ENCODE data around the gene LKAAEAR1. TPM values are rescaled to one million over a fixed set of nuclear protein-coding genes. Genes with fewer than 3 reads are reported as not detected.

Gene LKAAEAR1
- total RNA-seq, 2 donors from 2014 or later = not detected

GRCh38 chr20:64062596-64063388 is 21.4 kb downstream of the LKAAEAR1 start, which contains the start of gene TCEA2:
TSS of gene TCEA2 (plus strand) at chr20:64063198. CDS start at chr20:64063313, 115 bp downstream.
- Histone ChIP-seq H3K27ac (peak within 1 kb of the TSS; percentile 71), H3K4me1 (peaks cover 5% of the 10 kb centered on the region), H3K9me3 (no peaks in the 10 kb centered on the region), H3K36me3 (no peaks in the 10 kb centered on the region), H3K9ac (ENCODE audit: low read depth in 2 of 2, low read length in 2 of 2) (peak within 1 kb of the TSS; percentile 40 to 72), H3K27me3 (no peaks in the 10 kb centered on the region), H3K4me3 (peak within 1 kb of the TSS; percentile 76)
- intact Hi-C loops (cut with DNase I) = loop anchor here (5.0 kb wide), 1 partner anchor 80 kb away; the partner anchor contains the start of gene PRPF6
- DNase-seq = peak; percentile 97
- no peak for TF ChIP-seq CTCF (IDR thresholded peaks at IDR 0.05)

GRCh38 chr20:64062276-64062595 is 22.0 kb downstream of the LKAAEAR1 start:
- no peak for TF ChIP-seq CTCF (IDR thresholded peaks at IDR 0.05)
- peak overlapping the region in 1 of 2 donors; percentile 4 for H3K9ac ChIP-seq (ENCODE audit: low read depth in 2 of 2, low read length in 2 of 2)
- H3K4me3 ChIP-seq = peak overlapping the region; percentile 76
- no peak for DNase-seq
- H3K4me1 ChIP-seq = peaks cover 5% of the 10 kb centered on the region
- intact Hi-C loops (cut with DNase I) = loop anchor here (5.0 kb wide), 1 partner anchor 80 kb away; the partner anchor contains the start of gene PRPF6
- peaks cover 3% of the 10 kb centered on the region for H3K27me3 ChIP-seq
- peak overlapping the region; percentile 71 for H3K27ac ChIP-seq
- no peaks in the 10 kb centered on the region for H3K36me3 ChIP-seq
- no peaks in the 10 kb centered on the region for H3K9me3 ChIP-seq

- no peak overlapping the region for H3K27ac ChIP-seq
- intact Hi-C loops (cut with DNase I) = no loop called here
- H3K4me3 ChIP-seq = no peak overlapping the region
These were observed 25.7 kb downstream of the LKAAEAR1 start for GRCh38 chr20:64058536-64058935.

GRCh38 chr20:64057628-64058498 is 26.3 kb downstream of the LKAAEAR1 start:
- peak; percentile 93 for TF ChIP-seq CTCF (IDR thresholded peaks at IDR 0.05)
- H3K9me3 ChIP-seq = no peaks in the 10 kb centered on the region
- H3K9ac ChIP-seq (ENCODE audit: low read depth in 2 of 2, low read length in 2 of 2) = no peak overlapping the region
- peak; percentile 83 for DNase-seq
- peak overlapping the region; percentile 1 for H3K4me3 ChIP-seq
- H3K27me3 ChIP-seq = peaks cover 18% of the 10 kb centered on the region
- H3K27ac ChIP-seq = no peak overlapping the region
- intact Hi-C loops (cut with DNase I) = no loop called here
- H3K36me3 ChIP-seq = no peaks in the 10 kb centered on the region
- peaks cover 5% of the 10 kb centered on the region for H3K4me1 ChIP-seq

More at GRCh38 chr20:64058536-64058935, 25.7 kb downstream of the LKAAEAR1 start:
- H3K9ac ChIP-seq (ENCODE audit: low read depth in 2 of 2, low read length in 2 of 2) = no peak overlapping the region
- peaks cover 15% of the 10 kb centered on the region for H3K27me3 ChIP-seq
- peaks cover 5% of the 10 kb centered on the region for H3K4me1 ChIP-seq
- no peaks in the 10 kb centered on the region for H3K36me3 ChIP-seq
- TF ChIP-seq CTCF (IDR thresholded peaks at IDR 0.05) = no peak
- H3K9me3 ChIP-seq = no peaks in the 10 kb centered on the region
- DNase-seq = no peak

- intact Hi-C loops (cut with DNase I) = no loop called here
- peaks cover 26% of the 10 kb centered on the region for H3K27me3 ChIP-seq
These were observed 27.1 kb downstream of the LKAAEAR1 start for GRCh38 chr20:64056889-64057627.

More at GRCh38 chr20:64056889-64057627, 27.1 kb downstream of the LKAAEAR1 start:
- no peak for TF ChIP-seq CTCF (IDR thresholded peaks at IDR 0.05)
- Histone ChIP-seq H3K27ac (no peak overlapping the region), H3K36me3 (no peaks in the 10 kb centered on the region), H3K4me1 (no peaks in the 10 kb centered on the region), H3K9ac (ENCODE audit: low read depth in 2 of 2, low read length in 2 of 2) (no peak overlapping the region), H3K4me3 (peak overlapping the region; percentile 1), H3K9me3 (no peaks in the 10 kb centered on the region)
- no peak for DNase-seq

Data from colonic mucosa (tissue), 4 donors.